Gastrocnemius medialis (tissue), 4 donors: ENCODE measurements around the gene VSIG8.

ENCODE experiments used
- POLR2A ChIP-seq, 2 donors: fragments of 450-650 bp; IDR thresholded peaks; one replicate each; pipeline ENCODE4 v1.6.1; 2017; ENCODE audit warnings: antibody characterized with exemption in 2 of 2, mild to moderate bottlenecking in 2 of 2, moderate library complexity in 2 of 2
- TF ChIP-seq, protein P1 (sequence below), 5 experiments: fragments of 450-650 bp in 3 of 5; fragments of 200-600 bp in 2 of 5; sonication (generic) in 2 of 5; IDR thresholded peaks in 4 of 5; conservative IDR thresholded peaks in 1 of 5; 1 replicate in 4 of 5; 2 replicates in 1 of 5; pipeline ENCODE4 v1.5.1; 2016 to 2019; ENCODE audit warnings: antibody characterized with exemption in 5 of 5, mild to moderate bottlenecking in 3 of 5, moderate library complexity in 3 of 5

DNA sequence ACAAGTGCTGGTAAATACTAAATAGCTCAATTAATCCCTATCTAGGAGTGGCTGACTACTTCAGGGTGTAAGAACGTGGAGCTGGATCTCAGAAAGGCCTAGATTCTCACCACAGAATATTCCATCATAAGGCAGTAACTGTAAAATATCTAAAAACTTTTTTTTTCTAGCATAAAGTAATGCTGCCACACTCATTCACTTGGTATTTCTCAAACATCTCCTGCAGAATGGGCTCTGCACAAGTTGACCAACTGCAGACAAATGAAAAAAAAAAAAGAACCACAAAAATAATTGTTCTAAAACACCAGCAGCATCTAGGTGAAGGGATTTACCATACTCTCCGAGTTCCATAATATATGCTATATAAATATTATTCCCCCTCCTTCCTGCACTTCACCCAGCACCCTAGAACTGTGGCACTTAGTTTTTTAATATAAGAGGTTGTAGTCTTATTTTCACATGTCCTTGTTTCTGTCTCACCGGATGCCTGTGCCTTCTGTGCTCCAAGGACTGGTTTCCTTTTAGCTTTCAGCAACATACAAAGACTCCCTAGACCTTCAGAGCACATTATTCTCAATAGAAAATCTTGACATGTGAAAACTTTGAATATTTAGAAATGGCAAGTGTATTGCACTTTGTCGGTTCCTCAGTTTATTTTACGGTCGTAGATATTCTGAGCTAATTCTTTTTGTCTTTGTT is 8.9 kb downstream of the VSIG8 start:
- TF ChIP-seq, protein P1, sequence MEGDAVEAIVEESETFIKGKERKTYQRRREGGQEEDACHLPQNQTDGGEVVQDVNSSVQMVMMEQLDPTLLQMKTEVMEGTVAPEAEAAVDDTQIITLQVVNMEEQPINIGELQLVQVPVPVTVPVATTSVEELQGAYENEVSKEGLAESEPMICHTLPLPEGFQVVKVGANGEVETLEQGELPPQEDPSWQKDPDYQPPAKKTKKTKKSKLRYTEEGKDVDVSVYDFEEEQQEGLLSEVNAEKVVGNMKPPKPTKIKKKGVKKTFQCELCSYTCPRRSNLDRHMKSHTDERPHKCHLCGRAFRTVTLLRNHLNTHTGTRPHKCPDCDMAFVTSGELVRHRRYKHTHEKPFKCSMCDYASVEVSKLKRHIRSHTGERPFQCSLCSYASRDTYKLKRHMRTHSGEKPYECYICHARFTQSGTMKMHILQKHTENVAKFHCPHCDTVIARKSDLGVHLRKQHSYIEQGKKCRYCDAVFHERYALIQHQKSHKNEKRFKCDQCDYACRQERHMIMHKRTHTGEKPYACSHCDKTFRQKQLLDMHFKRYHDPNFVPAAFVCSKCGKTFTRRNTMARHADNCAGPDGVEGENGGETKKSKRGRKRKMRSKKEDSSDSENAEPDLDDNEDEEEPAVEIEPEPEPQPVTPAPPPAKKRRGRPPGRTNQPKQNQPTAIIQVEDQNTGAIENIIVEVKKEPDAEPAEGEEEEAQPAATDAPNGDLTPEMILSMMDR (IDR thresholded peaks at IDR 0.05 in 4 of 5, conservative IDR thresholded peaks at IDR 0.05 in 1 of 5) = no peak
- TF ChIP-seq POLR2A (IDR thresholded peaks at IDR 0.05) = no peak
